AG10803 (cell line): ENCODE data around the gene PEX11B.

Source experiments
- DNase-seq: peaks from one replicate; pipeline ENCODE4 v3.0.0; 2010; ENCODE audit warnings: low read depth
- H3K4me3 ChIP-seq: 2 replicates; pipeline ENCODE4 v1.5.1; 2011; ENCODE audit warnings: mild to moderate bottlenecking, low read length, control low read depth
- CTCF ChIP-seq: conservative IDR thresholded peaks from 2 replicates; pipeline ENCODE4 v1.5.1; 2011; ENCODE audit warnings: mild to moderate bottlenecking, low read length, control low read depth, inconsistent platforms

Gene PEX11B

GRCh38 chr1:145958734-145959133 is 40.2 kb upstream of the PEX11B start:
- DNase-seq = no peak
- no peak overlapping the region for H3K4me3 ChIP-seq
- no peak for TF ChIP-seq CTCF

- no peak; the same call in 1 of the 2 replicates for TF ChIP-seq CTCF
- peak within 1 kb of the TSS; percentile 70 for H3K4me3 ChIP-seq
- peak; percentile 96 for DNase-seq
These were observed 39.2 kb upstream of the PEX11B start, which contains the start of gene LIX1L for GRCh38 chr1:145957443-145958319. Gene LIX1L, minus strand, starts transcription at chr1:145958017. Its CDS starts 90 bp downstream, at chr1:145957927.

- 0 out of 2 replicates have a peak, but pooled peaks have one; percentile 2 for TF ChIP-seq CTCF
- H3K4me3 ChIP-seq = peak overlapping the region; percentile 70
- DNase-seq = peak; percentile 48
These were observed 38.4 kb upstream of the PEX11B start for GRCh38 chr1:145956781-145957442.

GRCh38 chr1:145956361-145956760 is 37.8 kb upstream of the PEX11B start:
- no peak for DNase-seq
- peak overlapping the region; percentile 70 for H3K4me3 ChIP-seq
- no peak for TF ChIP-seq CTCF

GRCh38 chr1:145955436-145955835 is 36.9 kb upstream of the PEX11B start:
- DNase-seq = peak; percentile 77
- no peak for TF ChIP-seq CTCF
- peak overlapping the region; percentile 70 for H3K4me3 ChIP-seq

GRCh38 chr1:145953861-145954260 is 35.3 kb upstream of the PEX11B start:
- H3K4me3 ChIP-seq = no peak overlapping the region
- no peak for TF ChIP-seq CTCF
- peak; percentile 40 for DNase-seq
